Measurements from ENCODE around the gene HBA1.
"Not testable (repeated sequence)": the region's sequence is repeated elsewhere in the genome, so short reads cannot be mapped to it uniquely, and the experiment has no call there.

The HBA1 gene

GRCh38 chr16:173928-174769, 2.3 kb upstream of the HBA1 start:
- DNase-seq (ENCODE audit: low read depth in 1 of 2, low spot score in 1 of 2), result not testable (repeated sequence)

- DNase-seq (ENCODE audit: low read depth in 1 of 2, low spot score in 1 of 2), result no peak
These were observed 1.2 kb upstream of the HBA1 start for GRCh38 chr16:175011-175949.

- DNase-seq (ENCODE audit: low read depth in 1 of 2, low spot score in 1 of 2), result not testable (repeated sequence)
These were observed 474 bp upstream of the HBA1 start for GRCh38 chr16:176006-176405.

- DNase-seq (ENCODE audit: low read depth in 1 of 2, low spot score in 1 of 2), result no peak
These were observed 928 bp downstream of the HBA1 start for GRCh38 chr16:177394-177822.

- DNase-seq (ENCODE audit: low read depth in 1 of 2, low spot score in 1 of 2), result no peak
These were observed 1.6 kb downstream of the HBA1 start for GRCh38 chr16:177981-178667.

- no peak for DNase-seq (ENCODE audit: low read depth in 1 of 2, low spot score in 1 of 2)
These were observed 2.2 kb downstream of the HBA1 start for GRCh38 chr16:178668-179015.

- no peak for DNase-seq (ENCODE audit: low read depth in 1 of 2, low spot score in 1 of 2)
These were observed 3.0 kb downstream of the HBA1 start for GRCh38 chr16:179211-180092.

GRCh38 chr16:180101-180675, 3.7 kb downstream of the HBA1 start, which contains the start of gene HBQ1:
TSS of gene HBQ1 (plus strand) at chr16:180459. CDS start at chr16:180487, 28 bp downstream.
- peak in 1 of 2 donors; percentile 38 for DNase-seq (ENCODE audit: low read depth in 1 of 2, low spot score in 1 of 2)

- peak; percentile 70 to 82 for DNase-seq (ENCODE audit: low read depth in 1 of 2, low spot score in 1 of 2)
These were observed 4.4 kb downstream of the HBA1 start for GRCh38 chr16:180681-181564.

- DNase-seq (ENCODE audit: low read depth in 1 of 2, low spot score in 1 of 2), result no peak
These were observed 5.1 kb downstream of the HBA1 start for GRCh38 chr16:181565-182021.

GRCh38 chr16:183005-183404, 6.5 kb downstream of the HBA1 start:
- DNase-seq (ENCODE audit: low read depth in 1 of 2, low spot score in 1 of 2), result no peak

GRCh38 chr16:185213-185612, 8.7 kb downstream of the HBA1 start:
- no peak for DNase-seq (ENCODE audit: low read depth in 1 of 2, low spot score in 1 of 2)

- no peak for DNase-seq (ENCODE audit: low read depth in 1 of 2, low spot score in 1 of 2)
These were observed 9.2 kb downstream of the HBA1 start for GRCh38 chr16:185691-186090.

- DNase-seq (ENCODE audit: low read depth in 1 of 2, low spot score in 1 of 2), result no peak
These were observed 10.8 kb downstream of the HBA1 start for GRCh38 chr16:187330-187729.

- no peak for DNase-seq (ENCODE audit: low read depth in 1 of 2, low spot score in 1 of 2)
These were observed 12.2 kb downstream of the HBA1 start for GRCh38 chr16:188674-189073.

- no peak for DNase-seq (ENCODE audit: low read depth in 1 of 2, low spot score in 1 of 2)
These were observed 13.2 kb downstream of the HBA1 start for GRCh38 chr16:189604-190186.

GRCh38 chr16:191831-192230, 15.4 kb downstream of the HBA1 start:
- no peak for DNase-seq (ENCODE audit: low read depth in 1 of 2, low spot score in 1 of 2)

GRCh38 chr16:192686-193085, 16.2 kb downstream of the HBA1 start:
- no peak for DNase-seq (ENCODE audit: low read depth in 1 of 2, low spot score in 1 of 2)

GRCh38 chr16:193441-193840, 17.0 kb downstream of the HBA1 start:
- no peak for DNase-seq (ENCODE audit: low read depth in 1 of 2, low spot score in 1 of 2)

Measured in stimulated activated CD4-positive, alpha-beta T cell treated with anti-CD3 and anti-CD28 coated beads, Interleukin-15, amount 100 ng/mL, for 1 hour (primary cell).